ENCODE results near the gene GSE1. TPM values are rescaled to one million over a fixed set of nuclear protein-coding genes. Genes with fewer than 3 reads are reported as not detected.

GSE1 gene
- total and polyA plus RNA-seq, 2 of the 13 experiments (the other 11 are each of a cell fraction or from before 2014, with no cell fraction given), result 16.1 to 31.2 TPM

DNA sequence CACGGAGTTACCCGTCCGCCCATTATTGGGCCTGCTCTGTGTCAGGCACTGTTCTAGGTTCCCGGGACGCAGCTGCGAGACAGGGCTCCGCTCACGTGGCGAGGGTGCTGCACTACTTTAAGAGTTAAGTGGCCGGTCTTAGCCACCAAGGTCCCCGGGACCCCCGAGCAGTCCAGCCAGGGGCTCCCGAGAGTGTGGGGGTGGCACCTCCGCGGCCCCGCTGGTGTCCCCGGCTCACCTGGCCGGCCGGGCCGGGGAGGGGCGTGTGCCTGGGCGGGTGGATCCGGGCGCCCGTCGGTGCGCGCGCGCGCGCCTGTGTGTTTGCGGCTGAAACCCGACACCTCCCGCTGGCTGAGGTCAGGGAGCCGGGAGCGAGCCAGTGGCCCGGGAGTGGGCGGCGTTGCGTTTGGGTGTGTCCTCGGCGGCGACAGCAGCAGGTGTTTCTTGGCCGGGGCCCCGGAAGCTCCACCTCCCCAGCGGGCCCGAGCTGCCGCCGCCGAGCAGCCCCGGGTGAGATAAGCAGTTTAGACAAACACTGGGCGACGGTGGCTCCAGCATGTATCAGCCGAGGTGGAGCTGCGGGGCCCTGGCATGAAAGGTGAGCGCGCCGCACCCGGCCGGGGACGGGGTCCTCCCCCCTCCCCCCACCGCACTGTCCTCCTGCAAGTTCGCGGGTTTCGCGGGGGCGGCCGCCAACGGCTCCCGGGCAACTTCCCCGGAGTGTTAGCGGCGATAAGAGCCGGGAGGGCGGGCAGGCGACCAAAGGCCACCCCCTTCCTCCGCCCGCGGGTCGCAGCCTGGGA is at the start of gene GSE1 (continued):
- TF ChIP-seq, protein P1, sequence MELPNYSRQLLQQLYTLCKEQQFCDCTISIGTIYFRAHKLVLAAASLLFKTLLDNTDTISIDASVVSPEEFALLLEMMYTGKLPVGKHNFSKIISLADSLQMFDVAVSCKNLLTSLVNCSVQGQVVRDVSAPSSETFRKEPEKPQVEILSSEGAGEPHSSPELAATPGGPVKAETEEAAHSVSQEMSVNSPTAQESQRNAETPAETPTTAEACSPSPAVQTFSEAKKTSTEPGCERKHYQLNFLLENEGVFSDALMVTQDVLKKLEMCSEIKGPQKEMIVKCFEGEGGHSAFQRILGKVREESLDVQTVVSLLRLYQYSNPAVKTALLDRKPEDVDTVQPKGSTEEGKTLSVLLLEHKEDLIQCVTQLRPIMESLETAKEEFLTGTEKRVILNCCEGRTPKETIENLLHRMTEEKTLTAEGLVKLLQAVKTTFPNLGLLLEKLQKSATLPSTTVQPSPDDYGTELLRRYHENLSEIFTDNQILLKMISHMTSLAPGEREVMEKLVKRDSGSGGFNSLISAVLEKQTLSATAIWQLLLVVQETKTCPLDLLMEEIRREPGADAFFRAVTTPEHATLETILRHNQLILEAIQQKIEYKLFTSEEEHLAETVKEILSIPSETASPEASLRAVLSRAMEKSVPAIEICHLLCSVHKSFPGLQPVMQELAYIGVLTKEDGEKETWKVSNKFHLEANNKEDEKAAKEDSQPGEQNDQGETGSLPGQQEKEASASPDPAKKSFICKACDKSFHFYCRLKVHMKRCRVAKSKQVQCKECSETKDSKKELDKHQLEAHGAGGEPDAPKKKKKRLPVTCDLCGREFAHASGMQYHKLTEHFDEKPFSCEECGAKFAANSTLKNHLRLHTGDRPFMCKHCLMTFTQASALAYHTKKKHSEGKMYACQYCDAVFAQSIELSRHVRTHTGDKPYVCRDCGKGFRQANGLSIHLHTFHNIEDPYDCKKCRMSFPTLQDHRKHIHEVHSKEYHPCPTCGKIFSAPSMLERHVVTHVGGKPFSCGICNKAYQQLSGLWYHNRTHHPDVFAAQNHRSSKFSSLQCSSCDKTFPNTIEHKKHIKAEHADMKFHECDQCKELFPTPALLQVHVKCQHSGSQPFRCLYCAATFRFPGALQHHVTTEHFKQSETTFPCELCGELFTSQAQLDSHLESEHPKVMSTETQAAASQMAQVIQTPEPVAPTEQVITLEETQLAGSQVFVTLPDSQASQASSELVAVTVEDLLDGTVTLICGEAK (IDR thresholded peaks at IDR 0.05), result no peak
- TF ChIP-seq, protein P1 (CRISPR knock-in tag; IDR thresholded peaks at IDR 0.05), result peak; percentile 42; the same call in 1 of the 2 replicates
- no peak for TF ChIP-seq MXD4 (CRISPR knock-in tag; IDR thresholded peaks at IDR 0.05)
- no peak for TF ChIP-seq ATF5 (CRISPR knock-in tag; IDR thresholded peaks at IDR 0.05; ENCODE audit: low read depth)
- TF ChIP-seq WIZ (CRISPR knock-in tag; IDR thresholded peaks at IDR 0.05), result peak; percentile 61; the same call in 1 of the 2 replicates
- TF ChIP-seq ZNF256 (CRISPR knock-in tag; conservative IDR thresholded peaks at IDR 0.05), result 0 out of 2 replicates have a peak, but pooled peaks have one; percentile 27
- no peak for TF ChIP-seq FOXM1 (CRISPR knock-in tag; IDR thresholded peaks at IDR 0.05)
- TF ChIP-seq SRSF1 (optimal IDR thresholded peaks at IDR 0.05; ENCODE audit: low read depth, low read length), result peak; percentile 87
- no peak for TF ChIP-seq THYN1 (CRISPR knock-in tag; IDR thresholded peaks at IDR 0.05; ENCODE audit: borderline replicate concordance, low read depth)
- TF ChIP-seq ELK4 (CRISPR knock-in tag; IDR thresholded peaks at IDR 0.05; ENCODE audit: borderline replicate concordance), result no peak
- TF ChIP-seq SIN3B (IDR thresholded peaks at IDR 0.05; ENCODE audit: low read length), result no peak; the same call in 1 of the 2 replicates
- peak; percentile 21; the same call in 1 of the 2 replicates for TF ChIP-seq ZNF768 (CRISPR knock-in tag; IDR thresholded peaks at IDR 0.05)
- TF ChIP-seq ZNF589 (CRISPR knock-in tag; conservative IDR thresholded peaks at IDR 0.05), result 0 out of 2 replicates have a peak, but pooled peaks have one; percentile 65
- no peak for TF ChIP-seq ATF7 (IDR thresholded peaks at IDR 0.05)
- TF ChIP-seq ATF7 (CRISPR knock-in tag; IDR thresholded peaks at IDR 0.05), result no peak
- no peak for TF ChIP-seq CBX1 (IDR thresholded peaks at IDR 0.05; ENCODE audit: low read depth)
- peak; percentile 71; the same call in 1 of the 2 replicates for TF ChIP-seq ZNF3 (CRISPR knock-in tag; IDR thresholded peaks at IDR 0.05)
- no peak for TF ChIP-seq TEAD2 (CRISPR knock-in tag; IDR thresholded peaks at IDR 0.05)
- no peak for TF ChIP-seq ZSCAN22 (CRISPR knock-in tag; IDR thresholded peaks at IDR 0.05)
- peak; percentile 70; the same call in 1 of the 2 replicates for TF ChIP-seq KLF6 (CRISPR knock-in tag; IDR thresholded peaks at IDR 0.05)
- no peak for TF ChIP-seq MTA3 (CRISPR knock-in tag; IDR thresholded peaks at IDR 0.05)
